K562 (cell line): ENCODE measurements around the gene TTLL8. TPM values are rescaled to one million over a fixed set of nuclear protein-coding genes. Genes with fewer than 3 reads are reported as not detected.

ENCODE experiments used
- CEBPG ChIP-seq, 3 experiments: fragments of 200-800 bp in 1 of 3; sonication (Bioruptor generic) in 1 of 3; sonication (generic) in 1 of 3; formaldehyde crosslinking in 1 of 3; IDR thresholded peaks in 2 of 3; conservative IDR thresholded peaks in 1 of 3; 2 replicates each; pipeline versions ENCODE4 v1.6.1 to v1.8.0; 2016 to 2022; ENCODE audit warnings: missing compliant biosample characterization in 2 of 3, missing genetic modification characterization in 2 of 3, mild to moderate bottlenecking in 1 of 3, missing genetic modification reagents in 1 of 3
- MECOM ChIP-seq: fragments of 250-450 bp; sonication (Bioruptor Pico); IDR thresholded peaks from 2 replicates; pipeline ENCODE4 v1.8.0; 2022; ENCODE audit warnings: inconsistent platforms
- RBM39 ChIP-seq: fragments of 200-400 bp; formaldehyde crosslinking; optimal IDR thresholded peaks from 2 replicates; pipeline ENCODE3; 2018; ENCODE audit warnings: low read depth, low read length
- polyA plus RNA-seq, 8 experiments: library from polyadenylated mRNA; depleted of rRNA in 4 of 8; stranded (reverse) in 5 of 8; unstranded in 3 of 8; fragments of >200 nt; fragmentation: Nextera tagmentation in 2 of 8; fragmentation: Illumina TruSeq in 1 of 8; extraction: Ambion mirVana in 2 of 8; extraction: Trizol in 1 of 8; gene quantifications; 2 replicates each; pipeline versions ENCODE4 v1.2.1 to v1.2.3, GENCODE V29; 2011 to 2014; ENCODE audit warnings: inconsistent platforms in 1 of 8, missing spikeins in 1 of 8
- total RNA-seq, 7 experiments: library from RNA; depleted of rRNA in 6 of 7; stranded (reverse); fragments of >200 nt in 6 of 7; fragmentation: Illumina TruSeq in 2 of 7; extraction: Trizol in 2 of 7; gene quantifications; 2 replicates each; pipeline versions ENCODE4 v1.2.1 to v1.2.3, GENCODE V29; 2011 to 2021; ENCODE audit warnings: low replicate concordance in 1 of 7
- TF ChIP-seq, protein P1 (sequence below), 2 experiments: fragments of 450-650 bp; formaldehyde crosslinking in 1 of 2; IDR thresholded peaks; 2 replicates each; pipeline versions ENCODE4 v1.4.0 to v1.6.1; 2014 to 2020; ENCODE audit warnings: mild to moderate bottlenecking in 2 of 2, borderline replicate concordance in 1 of 2, low read depth in 1 of 2

The TTLL8 gene
- total and polyA plus RNA-seq, 9 of the 15 experiments (the other 6 are each of a cell fraction or from before 2014, with no cell fraction given), result not detected

DNA sequence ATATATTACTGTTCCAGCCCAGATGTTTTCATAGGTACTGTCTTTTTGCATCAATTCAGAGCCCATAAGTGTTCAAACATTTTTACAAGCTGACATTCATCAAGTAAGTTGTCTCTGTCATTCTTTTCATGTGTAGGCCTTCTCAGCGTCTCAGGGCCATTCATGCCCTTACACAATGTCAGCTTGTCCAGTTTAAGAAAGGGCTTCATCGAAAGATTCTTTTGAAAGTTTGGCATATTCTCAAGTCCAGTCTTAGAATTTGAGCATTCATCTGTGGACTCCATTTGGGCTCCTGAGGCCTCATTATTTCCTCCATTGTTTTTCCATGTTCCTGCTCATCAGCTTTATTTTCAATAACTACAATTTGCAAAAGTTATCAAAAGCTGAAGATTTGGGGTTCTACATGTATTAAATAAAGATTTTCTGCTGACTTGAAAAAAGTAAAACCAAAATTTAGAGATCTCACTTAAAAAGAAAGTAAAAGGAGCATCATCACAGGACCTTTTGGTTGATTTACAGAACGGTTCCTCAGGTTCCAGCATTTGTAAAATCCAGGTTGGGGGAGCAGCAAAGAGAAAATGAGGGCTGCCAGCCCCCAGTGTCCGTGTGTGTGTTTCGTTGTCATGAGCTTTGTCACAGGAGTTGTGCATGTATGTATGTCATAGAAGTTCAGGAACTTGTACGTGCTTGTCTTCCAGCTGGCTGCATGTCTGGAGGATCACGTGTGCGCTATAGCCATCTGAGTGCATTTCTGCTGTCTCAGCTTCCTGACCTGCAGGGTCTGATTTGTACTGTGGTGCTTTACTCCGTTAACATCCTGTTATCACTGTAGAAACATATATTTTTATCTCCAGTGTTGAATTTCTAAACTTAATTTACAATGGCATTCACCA, 47.4 kb upstream of the TTLL8 start (continued):
- TF ChIP-seq, protein P1, sequence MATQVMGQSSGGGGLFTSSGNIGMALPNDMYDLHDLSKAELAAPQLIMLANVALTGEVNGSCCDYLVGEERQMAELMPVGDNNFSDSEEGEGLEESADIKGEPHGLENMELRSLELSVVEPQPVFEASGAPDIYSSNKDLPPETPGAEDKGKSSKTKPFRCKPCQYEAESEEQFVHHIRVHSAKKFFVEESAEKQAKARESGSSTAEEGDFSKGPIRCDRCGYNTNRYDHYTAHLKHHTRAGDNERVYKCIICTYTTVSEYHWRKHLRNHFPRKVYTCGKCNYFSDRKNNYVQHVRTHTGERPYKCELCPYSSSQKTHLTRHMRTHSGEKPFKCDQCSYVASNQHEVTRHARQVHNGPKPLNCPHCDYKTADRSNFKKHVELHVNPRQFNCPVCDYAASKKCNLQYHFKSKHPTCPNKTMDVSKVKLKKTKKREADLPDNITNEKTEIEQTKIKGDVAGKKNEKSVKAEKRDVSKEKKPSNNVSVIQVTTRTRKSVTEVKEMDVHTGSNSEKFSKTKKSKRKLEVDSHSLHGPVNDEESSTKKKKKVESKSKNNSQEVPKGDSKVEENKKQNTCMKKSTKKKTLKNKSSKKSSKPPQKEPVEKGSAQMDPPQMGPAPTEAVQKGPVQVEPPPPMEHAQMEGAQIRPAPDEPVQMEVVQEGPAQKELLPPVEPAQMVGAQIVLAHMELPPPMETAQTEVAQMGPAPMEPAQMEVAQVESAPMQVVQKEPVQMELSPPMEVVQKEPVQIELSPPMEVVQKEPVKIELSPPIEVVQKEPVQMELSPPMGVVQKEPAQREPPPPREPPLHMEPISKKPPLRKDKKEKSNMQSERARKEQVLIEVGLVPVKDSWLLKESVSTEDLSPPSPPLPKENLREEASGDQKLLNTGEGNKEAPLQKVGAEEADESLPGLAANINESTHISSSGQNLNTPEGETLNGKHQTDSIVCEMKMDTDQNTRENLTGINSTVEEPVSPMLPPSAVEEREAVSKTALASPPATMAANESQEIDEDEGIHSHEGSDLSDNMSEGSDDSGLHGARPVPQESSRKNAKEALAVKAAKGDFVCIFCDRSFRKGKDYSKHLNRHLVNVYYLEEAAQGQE (IDR thresholded peaks at IDR 0.05; ENCODE audit: borderline replicate concordance), result peak; percentile 31
- TF ChIP-seq, protein P1 (CRISPR knock-in tag; IDR thresholded peaks at IDR 0.05; ENCODE audit: low read depth), result no peak
- TF ChIP-seq MECOM (CRISPR knock-in tag) (no peak), CEBPG (CRISPR knock-in tag; IDR thresholded peaks at IDR 0.05) (no peak), CEBPG (tag; conservative IDR thresholded peaks at IDR 0.05 in 1 of 2, IDR thresholded peaks at IDR 0.05 in 1 of 2) (no peak), RBM39 (no peak)
